ENCODE results near the gene ITGA11. TPM values are rescaled to one million over a fixed set of nuclear protein-coding genes. Genes with fewer than 3 reads are reported as not detected.

ITGA11 gene
- total RNA-seq, 4 donors from 2014 or later: 0.48 to 10.6 (median 2.6) TPM

DNA sequence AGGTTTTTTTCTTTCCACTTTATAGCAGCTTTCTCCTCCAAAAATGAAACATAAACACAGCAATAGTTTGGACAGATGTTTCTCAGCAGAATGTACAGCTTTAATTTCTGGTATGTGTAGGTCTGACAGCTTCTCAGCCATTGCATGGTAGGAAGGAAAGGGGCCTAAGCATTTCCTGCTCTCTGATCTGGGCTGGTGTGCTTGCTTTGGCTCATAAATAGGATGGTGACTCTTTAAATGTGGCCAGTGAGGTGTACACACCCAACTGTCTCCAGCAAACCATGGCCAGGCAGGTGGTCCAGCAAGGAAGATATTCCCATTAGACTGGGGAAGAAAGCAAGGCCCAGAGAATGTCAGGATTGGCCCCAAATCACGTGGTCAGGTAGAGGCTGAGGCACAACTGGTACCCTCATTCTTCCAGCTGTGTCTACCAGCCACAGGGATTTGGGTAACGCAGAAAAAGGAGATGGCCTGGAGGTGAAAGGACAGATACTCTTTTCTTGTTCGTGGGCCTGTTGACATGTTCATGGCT, 52.1 kb downstream of the ITGA11 start:
- DNase-seq (ENCODE audit: low spot score): no peak
- ATAC-seq (ENCODE audit: low FRiP score): no peak
- TF ChIP-seq CTCF (IDR thresholded peaks at IDR 0.05): no peak

- TF ChIP-seq CTCF (IDR thresholded peaks at IDR 0.05): no peak
- DNase-seq (ENCODE audit: low spot score): no peak
- no peak for ATAC-seq (ENCODE audit: low FRiP score)
Measured at GRCh38 chr15:68379058-68379758, 52.8 kb downstream of the ITGA11 start.

- DNase-seq (ENCODE audit: low spot score) (no peak), ATAC-seq (ENCODE audit: low FRiP score) (no peak)
- no peak for TF ChIP-seq CTCF (IDR thresholded peaks at IDR 0.05)
Measured at GRCh38 chr15:68378595-68378994, 53.4 kb downstream of the ITGA11 start.

- no peak for DNase-seq (ENCODE audit: low spot score)
- no peak for TF ChIP-seq CTCF (IDR thresholded peaks at IDR 0.05)
- ATAC-seq (ENCODE audit: low FRiP score): no peak
Measured at GRCh38 chr15:68377766-68378165, 54.2 kb downstream of the ITGA11 start.

- DNase-seq (ENCODE audit: low spot score) (no peak), ATAC-seq (ENCODE audit: low FRiP score) (no peak)
- TF ChIP-seq CTCF (IDR thresholded peaks at IDR 0.05): no peak
Measured at GRCh38 chr15:68376447-68377060, 55.4 kb downstream of the ITGA11 start.

GRCh38 chr15:68375716-68376220, 56.2 kb downstream of the ITGA11 start:
- no peak for ATAC-seq (ENCODE audit: low FRiP score)
- DNase-seq (ENCODE audit: low spot score): no peak
- no peak for TF ChIP-seq CTCF (IDR thresholded peaks at IDR 0.05)

Measured in omental fat pad (tissue), 4 donors.